HG02571 (cell line): Measurements from ENCODE around the gene FRAS1.
"Not testable (repeated sequence)": the region's sequence is repeated elsewhere in the genome, so short reads cannot be mapped to it uniquely, and the experiment has no call there.

ENCODE experiments used
- ATAC-seq: cut with Tn5 transposase; IDR thresholded peaks from one replicate; pipeline ENCODE4 v1.9.1; 2021; ENCODE audit warnings: mild to moderate bottlenecking, moderate library complexity; ENCODE audit not compliant: unreplicated experiment

Gene FRAS1

GRCh38 chr4:78533854-78534253 is 476.7 kb downstream of the FRAS1 start:
- ATAC-seq: no peak

DNA sequence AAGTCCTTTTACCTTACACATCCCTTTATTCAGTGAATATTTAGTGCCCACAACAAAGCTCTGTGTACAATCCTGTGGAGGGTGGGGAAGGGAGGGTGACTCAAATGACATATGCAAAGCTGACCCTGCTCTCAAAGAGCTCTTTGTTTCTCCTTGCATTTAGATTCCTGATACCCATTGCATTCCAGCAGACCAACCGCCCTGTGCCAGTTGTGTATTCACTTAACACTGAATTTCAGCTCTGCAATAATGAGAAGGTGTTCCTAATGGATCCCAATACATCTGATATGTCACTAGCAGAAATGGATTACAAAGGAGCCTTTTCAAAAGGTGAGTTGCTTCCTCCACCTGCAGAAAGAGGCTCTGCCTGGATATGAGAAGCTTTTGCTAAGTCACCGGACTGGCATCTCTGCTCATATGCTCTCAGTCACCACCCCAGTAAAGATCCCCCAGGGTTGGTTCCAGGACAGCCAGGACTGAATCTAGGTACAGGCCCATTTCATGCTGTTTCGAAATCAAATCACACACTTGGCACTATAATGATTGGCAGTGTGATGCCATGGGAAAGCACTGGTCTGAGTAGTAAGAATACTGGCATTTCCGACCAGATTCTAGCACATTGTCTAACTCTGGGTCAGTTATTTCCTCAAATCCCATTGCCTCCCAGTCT is 477.3 kb downstream of the FRAS1 start:
- no peak for ATAC-seq

GRCh38 chr4:78542373-78542772 is 485.2 kb downstream of the FRAS1 start:
- ATAC-seq: no peak

GRCh38 chr4:78543424-78544125 is 486.5 kb downstream of the FRAS1 start:
- ATAC-seq: no peak

DNA sequence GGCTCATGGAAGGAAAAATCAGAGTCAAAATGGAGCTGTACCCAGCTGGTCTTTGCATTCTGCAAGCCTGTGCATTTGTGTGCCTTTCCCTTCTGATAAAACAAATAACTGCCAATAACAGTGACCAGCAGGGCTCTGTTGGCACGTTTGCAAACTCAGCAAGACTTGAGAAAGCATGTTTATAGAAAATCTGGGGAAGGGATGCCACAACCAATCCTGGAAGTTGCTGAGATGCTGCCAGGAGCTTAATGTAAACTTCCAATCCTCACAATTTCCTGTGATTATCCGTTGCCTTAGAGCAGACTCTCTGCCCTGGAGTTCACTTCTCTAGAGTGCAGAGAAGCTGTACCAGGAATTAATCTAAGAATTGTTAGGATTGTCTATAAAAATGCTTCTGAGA is 487.6 kb downstream of the FRAS1 start:
- ATAC-seq: no peak

DNA sequence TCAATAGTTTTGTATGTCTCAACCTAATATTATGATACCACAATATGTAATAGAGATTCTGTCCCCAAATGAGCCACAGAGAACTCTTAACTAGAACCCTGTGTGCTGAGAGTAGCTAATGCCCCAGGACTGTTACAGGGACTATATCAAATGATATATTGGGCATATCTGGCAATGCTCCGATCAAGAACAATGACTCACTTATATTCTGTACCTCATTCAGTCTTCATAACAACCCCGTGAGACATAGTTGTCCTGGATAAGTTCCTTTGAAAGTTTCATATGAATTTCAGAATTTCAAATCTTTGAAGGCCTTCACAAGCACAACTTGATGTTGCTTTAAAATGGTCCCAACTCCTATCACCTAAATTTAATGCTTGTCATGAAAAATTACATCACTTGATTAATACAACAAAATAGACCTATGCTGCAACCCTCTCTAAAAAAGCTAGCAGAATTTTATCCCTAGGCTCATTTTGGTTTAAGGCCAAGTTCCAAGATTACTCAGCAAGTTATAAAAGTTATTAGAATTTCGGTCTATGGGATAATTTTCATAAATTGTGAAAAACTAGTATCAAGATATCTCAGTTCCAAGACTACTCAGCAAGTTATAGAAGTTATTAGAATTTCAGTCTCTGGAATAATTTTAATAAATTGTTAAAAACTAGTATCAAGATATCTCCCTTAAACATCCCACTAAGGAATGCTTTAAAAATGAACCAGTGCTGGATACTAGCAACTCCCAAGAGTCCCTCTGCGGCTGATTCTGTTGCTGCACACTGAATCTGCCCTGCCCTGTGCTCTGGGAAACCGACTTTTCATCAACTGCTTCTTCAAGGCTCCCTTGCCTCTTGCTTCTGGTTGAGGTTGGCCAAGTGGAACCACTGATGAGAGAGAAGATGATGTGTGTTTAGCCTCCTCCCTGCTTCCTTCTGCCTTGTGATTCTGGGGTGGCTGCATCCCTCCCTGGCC is 488.4 kb downstream of the FRAS1 start:
- ATAC-seq: no peak

DNA sequence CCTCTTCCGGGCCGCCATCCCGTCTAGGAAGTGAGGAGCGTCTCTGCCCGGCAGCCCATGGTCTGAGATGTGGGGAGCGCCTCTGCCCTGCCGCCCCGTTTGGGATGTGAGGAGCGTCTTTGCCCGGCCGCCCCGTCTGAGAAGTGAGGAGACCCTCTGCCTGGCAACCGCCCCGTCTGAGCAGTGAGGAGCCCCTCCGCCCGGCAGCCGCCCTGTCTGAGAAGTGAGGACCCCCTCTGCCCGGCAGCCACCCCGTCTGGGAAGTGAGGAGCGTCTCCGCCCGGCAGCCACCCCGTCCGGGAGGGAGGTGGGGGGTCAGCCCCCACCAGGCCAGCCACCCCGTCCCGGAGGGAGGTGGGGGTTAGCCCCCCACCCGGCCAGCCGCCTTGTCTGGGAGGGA is 490.8 kb downstream of the FRAS1 start:
- ATAC-seq: not testable (repeated sequence)

- not testable (repeated sequence) for ATAC-seq
These were observed 491.8 kb downstream of the FRAS1 start for GRCh38 chr4:78548889-78549288.

DNA sequence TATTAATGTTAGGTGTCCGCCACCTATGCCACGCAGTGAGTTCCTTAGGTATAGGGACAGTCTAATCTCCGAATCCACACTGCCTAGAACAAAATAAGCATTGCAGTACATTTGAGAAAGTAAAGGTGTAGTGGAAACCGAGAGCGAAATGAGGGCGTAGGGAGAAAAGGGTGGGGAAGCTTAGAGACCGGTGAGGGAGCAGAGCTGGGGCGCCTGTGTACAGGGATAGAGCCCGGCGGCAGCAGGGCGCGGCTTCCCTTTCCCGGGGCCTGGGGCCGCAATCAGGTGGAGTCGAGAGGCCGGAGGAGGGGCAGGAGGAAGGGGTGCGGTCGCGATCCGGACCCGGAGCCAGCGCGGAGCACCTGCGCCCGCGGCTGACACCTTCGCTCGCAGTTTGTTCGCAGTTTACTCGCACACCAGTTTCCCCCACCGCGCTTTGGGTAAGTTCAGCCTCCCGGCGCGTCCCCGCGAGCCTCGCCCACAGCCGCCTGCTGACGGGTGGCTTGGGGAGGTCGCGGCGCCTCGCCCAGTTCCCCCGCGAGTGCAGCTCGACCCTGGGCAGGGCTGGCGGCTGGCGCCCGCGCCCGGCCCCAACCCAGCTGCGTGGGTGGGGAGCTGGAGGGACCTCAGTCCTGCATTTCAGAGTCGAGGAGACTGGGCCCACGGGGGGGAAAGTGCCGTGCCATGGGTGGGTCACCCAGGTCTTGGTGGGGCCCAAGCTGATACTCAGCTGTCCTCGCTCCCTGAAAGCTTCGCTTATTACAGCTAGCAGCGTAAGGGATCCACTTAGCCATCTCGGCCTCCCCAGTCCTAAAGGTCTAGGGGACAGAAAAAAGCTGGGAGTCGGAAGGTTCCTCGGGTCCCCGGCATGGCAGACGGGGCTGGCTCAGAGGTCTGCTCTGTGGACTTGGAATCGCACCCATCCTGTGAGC is 494.6 kb downstream of the FRAS1 start, which contains the start of gene ANXA3:
Gene ANXA3 (plus strand): TSS at position 351 of the 932 bp plus-strand sequence. CDS start 2,704 bp downstream, outside the sequence.
- no peak for ATAC-seq

- ATAC-seq: no peak
These were observed 495.4 kb downstream of the FRAS1 start for GRCh38 chr4:78552389-78553042.

- ATAC-seq: no peak
These were observed 495.9 kb downstream of the FRAS1 start for GRCh38 chr4:78553043-78553396.

DNA sequence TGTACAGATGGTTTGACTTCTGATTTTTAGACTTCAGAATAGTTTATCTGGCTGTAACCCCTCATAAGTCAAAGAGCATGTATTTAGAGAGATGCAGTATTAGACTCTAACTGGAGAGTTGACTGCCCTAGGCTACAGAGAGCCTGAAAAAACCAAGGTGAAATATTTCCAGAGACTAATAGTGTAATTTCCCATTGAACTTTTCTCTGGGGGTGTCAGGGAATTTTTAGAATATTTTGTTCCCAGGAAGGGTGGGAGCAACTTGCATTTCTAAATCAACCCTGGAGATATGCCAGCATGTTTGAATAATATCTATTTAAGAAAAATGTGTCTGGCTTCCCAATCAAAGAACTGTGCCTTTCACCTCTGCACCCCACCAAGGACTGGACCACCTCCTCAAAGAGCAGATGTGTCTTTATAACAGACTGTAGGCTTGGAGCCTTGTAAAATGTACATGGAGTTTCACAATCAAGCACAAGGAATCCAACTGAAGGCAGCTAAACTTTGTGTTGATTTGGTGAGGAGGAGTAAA is 496.5 kb downstream of the FRAS1 start:
- ATAC-seq: no peak

DNA sequence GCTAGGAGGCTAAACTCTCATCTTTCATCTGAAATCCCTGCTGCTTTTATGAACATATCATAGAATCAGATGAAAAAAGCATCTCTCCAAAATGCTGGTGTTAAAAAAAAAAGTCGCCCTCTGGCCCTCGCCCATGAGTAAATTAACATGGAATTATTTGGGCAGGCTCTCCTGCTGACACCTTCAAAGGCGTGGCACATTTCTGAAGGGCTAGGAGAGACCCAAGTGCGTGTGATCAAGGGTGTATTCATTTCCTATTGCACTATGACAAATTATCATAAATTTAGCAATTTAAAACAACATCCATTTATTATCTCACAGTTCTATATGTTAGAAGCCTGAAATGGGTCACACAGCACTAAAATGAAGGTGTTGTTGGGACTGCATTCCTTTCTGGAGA is 499.5 kb downstream of the FRAS1 start:
- no peak for ATAC-seq

GRCh38 chr4:78557841-78558240 is 500.7 kb downstream of the FRAS1 start:
- no peak for ATAC-seq

- ATAC-seq: no peak
These were observed 501.3 kb downstream of the FRAS1 start for GRCh38 chr4:78558410-78558809.

DNA sequence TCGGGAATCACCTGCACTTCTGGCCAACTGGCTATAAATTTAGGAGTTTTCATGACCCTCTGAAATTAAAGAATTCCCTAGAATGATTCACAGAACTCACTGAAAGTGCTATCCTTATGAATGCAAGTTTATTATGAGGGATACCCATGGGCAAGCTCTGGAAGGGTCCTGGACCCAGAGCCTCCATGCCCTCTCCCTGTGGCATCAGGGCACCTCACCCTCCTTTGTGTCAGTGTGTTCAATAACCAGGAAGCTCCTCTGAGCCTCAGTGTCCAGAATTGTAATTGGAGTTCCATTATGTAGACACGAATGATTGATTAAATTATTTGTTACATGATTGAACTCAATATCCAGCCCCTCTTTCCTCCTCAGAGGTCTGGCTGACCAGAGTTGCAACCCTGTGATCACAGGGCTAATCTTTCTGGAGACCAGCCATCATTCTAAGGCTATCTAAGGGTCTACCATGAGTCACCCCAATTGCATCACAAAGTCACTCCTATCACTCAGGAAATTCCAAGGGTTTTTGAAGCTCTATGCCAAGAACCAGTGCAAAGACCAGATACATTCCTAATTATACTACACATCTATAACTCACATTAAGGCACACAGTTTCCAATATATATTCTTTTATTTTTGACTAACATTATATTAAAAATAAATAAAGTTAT is 503.3 kb downstream of the FRAS1 start:
- no peak for ATAC-seq

DNA sequence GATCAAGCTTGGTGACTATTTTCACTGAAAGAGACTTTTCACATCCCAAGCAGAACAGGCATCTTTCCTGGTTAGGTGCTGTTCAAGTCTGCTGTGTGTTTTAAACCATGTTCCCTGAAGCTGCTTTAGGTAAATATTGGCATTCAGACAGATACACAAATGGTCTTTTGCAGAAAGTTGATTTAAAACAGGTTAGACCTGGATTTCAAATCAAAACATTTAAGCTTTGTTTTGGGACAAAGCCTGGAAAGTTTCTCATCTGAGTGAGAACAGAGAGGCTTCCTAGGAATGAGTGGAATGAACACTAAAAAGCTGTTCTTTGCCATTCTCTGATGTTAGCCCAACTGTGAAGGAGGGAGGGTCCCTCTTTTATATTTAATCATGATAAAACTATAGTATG is 504.6 kb downstream of the FRAS1 start:
- no peak for ATAC-seq

DNA sequence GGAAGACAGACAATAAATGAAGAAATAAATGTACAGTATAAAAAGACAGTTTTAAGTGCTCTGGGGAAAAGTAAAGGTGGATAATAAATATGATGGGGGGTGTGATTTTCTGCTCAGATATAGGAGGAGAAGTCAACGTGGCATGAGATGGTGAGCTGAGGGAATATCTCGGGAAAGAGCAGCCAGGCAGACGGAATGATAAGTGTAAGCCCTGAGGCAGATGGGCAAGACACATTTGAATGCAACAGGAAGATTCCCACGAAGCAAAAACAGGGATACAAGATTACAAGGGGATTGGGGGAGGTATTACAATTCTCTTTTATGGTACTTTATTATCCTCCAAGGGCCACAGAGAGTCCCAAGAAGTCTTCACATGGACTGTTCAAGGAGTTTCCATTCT is 505.6 kb downstream of the FRAS1 start:
- ATAC-seq: no peak

- no peak for ATAC-seq
These were observed 508.8 kb downstream of the FRAS1 start for GRCh38 chr4:78565971-78566372.
